ENCODE results near the gene FAM83E. TPM values are rescaled to one million over a fixed set of nuclear protein-coding genes. Genes with fewer than 3 reads are reported as not detected.

FAM83E gene
- total and polyA plus RNA-seq, 2 experiments from 2014 or later, result 1.0 to 2.3 TPM

DNA sequence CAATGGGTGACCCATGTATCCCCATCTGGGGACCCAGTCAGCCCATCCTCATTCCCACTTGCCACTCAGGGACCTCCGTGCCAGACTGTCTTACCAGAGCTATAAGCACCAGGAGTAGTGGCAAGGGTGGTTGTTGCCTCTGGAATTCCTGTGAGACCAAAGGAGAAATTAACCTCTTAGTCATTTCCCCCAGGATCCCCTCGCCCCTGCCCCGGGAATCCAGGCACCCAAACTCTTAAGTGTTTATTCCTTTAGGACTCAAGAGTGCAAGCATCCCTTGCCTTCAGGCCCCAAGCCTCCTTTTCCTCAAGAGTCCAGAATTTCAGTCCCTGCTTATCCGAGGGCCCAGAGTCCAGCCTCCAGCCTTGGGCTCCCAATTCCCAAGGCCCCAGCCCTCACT, 48.8 kb upstream of the FAM83E start:
- ATAC-seq (no peak), DNase-seq (ENCODE audit: low spot score) (no peak)
- no peaks in the 10 kb centered on the region for H3K4me1 Mint-ChIP-seq
- Histone ChIP-seq H3K27me3 (ENCODE audit: insufficient read depth) (no peaks in the 10 kb centered on the region), H4K20me1 (replicated peaks; ENCODE audit: insufficient read depth) (no peaks in the 10 kb centered on the region), H3K9me2 (ENCODE audit: insufficient read depth) (no peaks in the 10 kb centered on the region), H3K4me3 (no peak overlapping the region), H2AFZ (no peak overlapping the region), H3K36me3 (ENCODE audit: insufficient read depth) (no peaks in the 10 kb centered on the region), H3K27ac (ENCODE audit: low read depth) (no peak overlapping the region), H3K4me2 (no peak overlapping the region), H3F3A (replicated peaks; ENCODE audit: low read depth) (no peaks in the 10 kb centered on the region), H3K4me1 (ENCODE audit: insufficient read depth) (no peaks in the 10 kb centered on the region), H3K79me2 (replicated peaks; ENCODE audit: insufficient read depth) (no peaks in the 10 kb centered on the region)
- TF ChIP-seq, protein P1, sequence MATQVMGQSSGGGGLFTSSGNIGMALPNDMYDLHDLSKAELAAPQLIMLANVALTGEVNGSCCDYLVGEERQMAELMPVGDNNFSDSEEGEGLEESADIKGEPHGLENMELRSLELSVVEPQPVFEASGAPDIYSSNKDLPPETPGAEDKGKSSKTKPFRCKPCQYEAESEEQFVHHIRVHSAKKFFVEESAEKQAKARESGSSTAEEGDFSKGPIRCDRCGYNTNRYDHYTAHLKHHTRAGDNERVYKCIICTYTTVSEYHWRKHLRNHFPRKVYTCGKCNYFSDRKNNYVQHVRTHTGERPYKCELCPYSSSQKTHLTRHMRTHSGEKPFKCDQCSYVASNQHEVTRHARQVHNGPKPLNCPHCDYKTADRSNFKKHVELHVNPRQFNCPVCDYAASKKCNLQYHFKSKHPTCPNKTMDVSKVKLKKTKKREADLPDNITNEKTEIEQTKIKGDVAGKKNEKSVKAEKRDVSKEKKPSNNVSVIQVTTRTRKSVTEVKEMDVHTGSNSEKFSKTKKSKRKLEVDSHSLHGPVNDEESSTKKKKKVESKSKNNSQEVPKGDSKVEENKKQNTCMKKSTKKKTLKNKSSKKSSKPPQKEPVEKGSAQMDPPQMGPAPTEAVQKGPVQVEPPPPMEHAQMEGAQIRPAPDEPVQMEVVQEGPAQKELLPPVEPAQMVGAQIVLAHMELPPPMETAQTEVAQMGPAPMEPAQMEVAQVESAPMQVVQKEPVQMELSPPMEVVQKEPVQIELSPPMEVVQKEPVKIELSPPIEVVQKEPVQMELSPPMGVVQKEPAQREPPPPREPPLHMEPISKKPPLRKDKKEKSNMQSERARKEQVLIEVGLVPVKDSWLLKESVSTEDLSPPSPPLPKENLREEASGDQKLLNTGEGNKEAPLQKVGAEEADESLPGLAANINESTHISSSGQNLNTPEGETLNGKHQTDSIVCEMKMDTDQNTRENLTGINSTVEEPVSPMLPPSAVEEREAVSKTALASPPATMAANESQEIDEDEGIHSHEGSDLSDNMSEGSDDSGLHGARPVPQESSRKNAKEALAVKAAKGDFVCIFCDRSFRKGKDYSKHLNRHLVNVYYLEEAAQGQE (IDR thresholded peaks at IDR 0.05; ENCODE audit: unreplicated experiment), result no peak
- TF ChIP-seq, protein P2, sequence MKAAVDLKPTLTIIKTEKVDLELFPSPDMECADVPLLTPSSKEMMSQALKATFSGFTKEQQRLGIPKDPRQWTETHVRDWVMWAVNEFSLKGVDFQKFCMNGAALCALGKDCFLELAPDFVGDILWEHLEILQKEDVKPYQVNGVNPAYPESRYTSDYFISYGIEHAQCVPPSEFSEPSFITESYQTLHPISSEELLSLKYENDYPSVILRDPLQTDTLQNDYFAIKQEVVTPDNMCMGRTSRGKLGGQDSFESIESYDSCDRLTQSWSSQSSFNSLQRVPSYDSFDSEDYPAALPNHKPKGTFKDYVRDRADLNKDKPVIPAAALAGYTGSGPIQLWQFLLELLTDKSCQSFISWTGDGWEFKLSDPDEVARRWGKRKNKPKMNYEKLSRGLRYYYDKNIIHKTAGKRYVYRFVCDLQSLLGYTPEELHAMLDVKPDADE (IDR thresholded peaks at IDR 0.05), result no peak
- TF ChIP-seq POLR2AphosphoS5 (IDR thresholded peaks at IDR 0.05; ENCODE audit: low read depth) (no peak), STAT1 (IDR thresholded peaks at IDR 0.05; ENCODE audit: unreplicated experiment) (no peak), NANOG (IDR thresholded peaks at IDR 0.05; ENCODE audit: borderline replicate concordance) (no peak), JUNB (IDR thresholded peaks at IDR 0.05; ENCODE audit: unreplicated experiment) (no peak), EZH2 (IDR thresholded peaks at IDR 0.05; ENCODE audit: low read depth, unreplicated experiment) (no peak), ZNF114 (CRISPR knock-in tag; IDR thresholded peaks at IDR 0.05) (no peak), EZH2phosphoT487 (IDR thresholded peaks at IDR 0.05; ENCODE audit: unreplicated experiment) (no peak), CREB1 (CRISPR knock-in tag; IDR thresholded peaks at IDR 0.05; ENCODE audit: low read depth) (no peak), ZNF331 (CRISPR knock-in tag; IDR thresholded peaks at IDR 0.05; ENCODE audit: low read depth) (no peak)
- TF ChIP-seq, protein P3, sequence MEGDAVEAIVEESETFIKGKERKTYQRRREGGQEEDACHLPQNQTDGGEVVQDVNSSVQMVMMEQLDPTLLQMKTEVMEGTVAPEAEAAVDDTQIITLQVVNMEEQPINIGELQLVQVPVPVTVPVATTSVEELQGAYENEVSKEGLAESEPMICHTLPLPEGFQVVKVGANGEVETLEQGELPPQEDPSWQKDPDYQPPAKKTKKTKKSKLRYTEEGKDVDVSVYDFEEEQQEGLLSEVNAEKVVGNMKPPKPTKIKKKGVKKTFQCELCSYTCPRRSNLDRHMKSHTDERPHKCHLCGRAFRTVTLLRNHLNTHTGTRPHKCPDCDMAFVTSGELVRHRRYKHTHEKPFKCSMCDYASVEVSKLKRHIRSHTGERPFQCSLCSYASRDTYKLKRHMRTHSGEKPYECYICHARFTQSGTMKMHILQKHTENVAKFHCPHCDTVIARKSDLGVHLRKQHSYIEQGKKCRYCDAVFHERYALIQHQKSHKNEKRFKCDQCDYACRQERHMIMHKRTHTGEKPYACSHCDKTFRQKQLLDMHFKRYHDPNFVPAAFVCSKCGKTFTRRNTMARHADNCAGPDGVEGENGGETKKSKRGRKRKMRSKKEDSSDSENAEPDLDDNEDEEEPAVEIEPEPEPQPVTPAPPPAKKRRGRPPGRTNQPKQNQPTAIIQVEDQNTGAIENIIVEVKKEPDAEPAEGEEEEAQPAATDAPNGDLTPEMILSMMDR (conservative IDR thresholded peaks at IDR 0.05; ENCODE audit: low read depth in 2 of 2), result no peak
- TF ChIP-seq, protein P4, sequence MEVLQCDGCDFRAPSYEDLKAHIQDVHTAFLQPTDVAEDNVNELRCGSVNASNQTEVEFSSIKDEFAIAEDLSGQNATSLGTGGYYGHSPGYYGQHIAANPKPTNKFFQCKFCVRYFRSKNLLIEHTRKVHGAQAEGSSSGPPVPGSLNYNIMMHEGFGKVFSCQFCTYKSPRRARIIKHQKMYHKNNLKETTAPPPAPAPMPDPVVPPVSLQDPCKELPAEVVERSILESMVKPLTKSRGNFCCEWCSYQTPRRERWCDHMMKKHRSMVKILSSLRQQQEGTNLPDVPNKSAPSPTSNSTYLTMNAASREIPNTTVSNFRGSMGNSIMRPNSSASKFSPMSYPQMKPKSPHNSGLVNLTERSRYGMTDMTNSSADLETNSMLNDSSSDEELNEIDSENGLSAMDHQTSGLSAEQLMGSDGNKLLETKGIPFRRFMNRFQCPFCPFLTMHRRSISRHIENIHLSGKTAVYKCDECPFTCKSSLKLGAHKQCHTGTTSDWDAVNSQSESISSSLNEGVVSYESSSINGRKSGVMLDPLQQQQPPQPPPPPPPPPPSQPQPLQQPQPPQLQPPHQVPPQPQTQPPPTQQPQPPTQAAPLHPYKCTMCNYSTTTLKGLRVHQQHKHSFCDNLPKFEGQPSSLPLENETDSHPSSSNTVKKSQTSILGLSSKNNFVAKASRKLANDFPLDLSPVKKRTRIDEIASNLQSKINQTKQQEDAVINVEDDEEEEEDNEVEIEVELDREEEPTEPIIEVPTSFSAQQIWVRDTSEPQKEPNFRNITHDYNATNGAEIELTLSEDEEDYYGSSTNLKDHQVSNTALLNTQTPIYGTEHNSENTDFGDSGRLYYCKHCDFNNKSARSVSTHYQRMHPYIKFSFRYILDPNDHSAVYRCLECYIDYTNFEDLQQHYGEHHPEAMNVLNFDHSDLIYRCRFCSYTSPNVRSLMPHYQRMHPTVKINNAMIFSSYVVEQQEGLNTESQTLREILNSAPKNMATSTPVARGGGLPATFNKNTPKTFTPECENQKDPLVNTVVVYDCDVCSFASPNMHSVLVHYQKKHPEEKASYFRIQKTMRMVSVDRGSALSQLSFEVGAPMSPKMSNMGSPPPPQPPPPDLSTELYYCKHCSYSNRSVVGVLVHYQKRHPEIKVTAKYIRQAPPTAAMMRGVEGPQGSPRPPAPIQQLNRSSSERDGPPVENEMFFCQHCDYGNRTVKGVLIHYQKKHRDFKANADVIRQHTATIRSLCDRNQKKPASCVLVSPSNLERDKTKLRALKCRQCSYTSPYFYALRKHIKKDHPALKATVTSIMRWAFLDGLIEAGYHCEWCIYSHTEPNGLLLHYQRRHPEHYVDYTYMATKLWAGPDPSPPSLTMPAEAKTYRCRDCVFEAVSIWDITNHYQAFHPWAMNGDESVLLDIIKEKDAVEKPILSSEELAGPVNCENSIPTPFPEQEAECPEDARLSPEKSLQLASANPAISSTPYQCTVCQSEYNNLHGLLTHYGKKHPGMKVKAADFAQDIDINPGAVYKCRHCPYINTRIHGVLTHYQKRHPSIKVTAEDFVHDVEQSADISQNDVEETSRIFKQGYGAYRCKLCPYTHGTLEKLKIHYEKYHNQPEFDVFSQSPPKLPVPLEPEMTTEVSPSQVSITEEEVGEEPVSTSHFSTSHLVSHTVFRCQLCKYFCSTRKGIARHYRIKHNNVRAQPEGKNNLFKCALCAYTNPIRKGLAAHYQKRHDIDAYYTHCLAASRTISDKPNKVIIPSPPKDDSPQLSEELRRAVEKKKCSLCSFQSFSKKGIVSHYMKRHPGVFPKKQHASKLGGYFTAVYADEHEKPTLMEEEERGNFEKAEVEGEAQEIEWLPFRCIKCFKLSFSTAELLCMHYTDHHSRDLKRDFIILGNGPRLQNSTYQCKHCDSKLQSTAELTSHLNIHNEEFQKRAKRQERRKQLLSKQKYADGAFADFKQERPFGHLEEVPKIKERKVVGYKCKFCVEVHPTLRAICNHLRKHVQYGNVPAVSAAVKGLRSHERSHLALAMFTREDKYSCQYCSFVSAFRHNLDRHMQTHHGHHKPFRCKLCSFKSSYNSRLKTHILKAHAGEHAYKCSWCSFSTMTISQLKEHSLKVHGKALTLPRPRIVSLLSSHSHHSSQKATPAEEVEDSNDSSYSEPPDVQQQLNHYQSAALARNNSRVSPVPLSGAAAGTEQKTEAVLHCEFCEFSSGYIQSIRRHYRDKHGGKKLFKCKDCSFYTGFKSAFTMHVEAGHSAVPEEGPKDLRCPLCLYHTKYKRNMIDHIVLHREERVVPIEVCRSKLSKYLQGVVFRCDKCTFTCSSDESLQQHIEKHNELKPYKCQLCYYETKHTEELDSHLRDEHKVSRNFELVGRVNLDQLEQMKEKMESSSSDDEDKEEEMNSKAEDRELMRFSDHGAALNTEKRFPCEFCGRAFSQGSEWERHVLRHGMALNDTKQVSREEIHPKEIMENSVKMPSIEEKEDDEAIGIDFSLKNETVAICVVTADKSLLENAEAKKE (CRISPR knock-in tag; IDR thresholded peaks at IDR 0.05), result no peak
- peaks cover 6% of the 10 kb centered on the region for H3K27me3 Mint-ChIP-seq (ENCODE audit: insufficient read depth, low read depth, poor library complexity)
- no peak overlapping the region for H3K27ac Mint-ChIP-seq
- H3K36me3 Mint-ChIP-seq (ENCODE audit: low read depth), result peaks cover 4% of the 10 kb centered on the region; the same call in 1 of the 3 replicates
- peaks cover 8% of the 10 kb centered on the region for H3K9me3 Mint-ChIP-seq
- no peak overlapping the region for H3K4me3 Mint-ChIP-seq
